ENCODE results near the gene SLC35A2. TPM values are rescaled to one million over a fixed set of nuclear protein-coding genes. Genes with fewer than 3 reads are reported as not detected.

Gene SLC35A2
- total RNA-seq, 1 experiment from 2014 or later = 18.0 TPM

- CTCF ChIA-PET = interaction anchor here (0.9 to 1.8 kb wide), 3 partner anchors 17 to 37 kb away, joined by 3 to 8 read pairs (median 3); partner anchors contain the start of gene OTUD5
- H3K27ac Mint-ChIP-seq = peak overlapping the region; percentile 93
- no peaks in the 10 kb centered on the region for H3K27me3 Mint-ChIP-seq (ENCODE audit: low read depth)
- POLR2A ChIA-PET = interaction anchor here (0.6 kb wide), 1 partner anchor 23 kb away, joined by 3 read pairs; the partner anchor contains the start of genes PQBP1 and TIMM17B
- no peak for ATAC-seq
- DNase-seq (ENCODE audit: low spot score) = no peak
- TF ChIP-seq TEAD1 (CRISPR knock-in tag; IDR thresholded peaks at IDR 0.05) (no peak), STAT6 (CRISPR knock-in tag; conservative IDR thresholded peaks at IDR 0.05; ENCODE audit: low read depth) (no peak), SOX15 (CRISPR knock-in tag; IDR thresholded peaks at IDR 0.05) (no peak), ZNF396 (CRISPR knock-in tag; IDR thresholded peaks at IDR 0.05; ENCODE audit: borderline replicate concordance) (no peak), ZNF232 (CRISPR knock-in tag; IDR thresholded peaks at IDR 0.05) (no peak), ATF1 (CRISPR knock-in tag; IDR thresholded peaks at IDR 0.05) (no peak), RELA (CRISPR knock-in tag; IDR thresholded peaks at IDR 0.05; ENCODE audit: borderline replicate concordance) (no peak), USF2 (CRISPR knock-in tag; IDR thresholded peaks at IDR 0.05) (no peak), ZNF138 (CRISPR knock-in tag; conservative IDR thresholded peaks at IDR 0.05) (no peak), CBFB (CRISPR knock-in tag; IDR thresholded peaks at IDR 0.05; ENCODE audit: low read depth) (no peak), ZNF671 (CRISPR knock-in tag; IDR thresholded peaks at IDR 0.05) (no peak), ZNF281 (CRISPR knock-in tag; IDR thresholded peaks at IDR 0.05) (no peak), ZNF532 (CRISPR knock-in tag; IDR thresholded peaks at IDR 0.05; ENCODE audit: borderline replicate concordance) (no peak), ESRRA (CRISPR knock-in tag; IDR thresholded peaks at IDR 0.05; ENCODE audit: borderline replicate concordance) (no peak), FOXP1 (CRISPR knock-in tag; IDR thresholded peaks at IDR 0.05; ENCODE audit: borderline replicate concordance) (no peak), ZBTB43 (CRISPR knock-in tag; IDR thresholded peaks at IDR 0.05) (no peak)
- H3K4me1 Mint-ChIP-seq = peaks cover 43% of the 10 kb centered on the region
- no peaks in the 10 kb centered on the region for H3K9me3 Mint-ChIP-seq
- H3K36me3 Mint-ChIP-seq = peaks cover 49% of the 10 kb centered on the region
- H3K4me3 Mint-ChIP-seq = peak overlapping the region; percentile 93
These were observed 8.7 kb upstream of the SLC35A2 start for GRCh38 chrX:48919947-48920717.
